GM12878 (cell line): ENCODE data around the gene CABLES1. TPM values are rescaled to one million over a fixed set of nuclear protein-coding genes. Genes with fewer than 3 reads are reported as not detected.

ENCODE experiments used
- BACH1 ChIP-seq: fragments of 450-650 bp; IDR thresholded peaks from 2 replicates; pipeline ENCODE4 v1.6.1; 2017; ENCODE audit warnings: mild to moderate bottlenecking, borderline replicate concordance
- BCLAF1 ChIP-seq: fragments of 450-650 bp; IDR thresholded peaks from 2 replicates; pipeline ENCODE4 v1.6.1; 2017; ENCODE audit warnings: antibody characterized with exemption, mild to moderate bottlenecking, moderate library complexity
- CEBPB ChIP-seq, 2 experiments: fragments of 150-350 bp in 1 of 2; IDR thresholded peaks; 2 replicates each; pipeline ENCODE4 v1.6.1; 2012 to 2014; ENCODE audit warnings: low read depth in 2 of 2, low read length in 2 of 2, borderline replicate concordance in 1 of 2, inconsistent platforms in 1 of 2
- CEBPZ ChIP-seq: fragments of 150-350 bp; IDR thresholded peaks from 2 replicates; pipeline ENCODE4 v1.6.1; 2016; ENCODE audit warnings: low read depth, low read length
- E2F4 ChIP-seq: IDR thresholded peaks from 2 replicates; pipeline ENCODE4 v1.6.1; 2012; ENCODE audit warnings: low read depth, low read length, improper control_type of control experiment
- EGR1 ChIP-seq, 2 experiments: IDR thresholded peaks; 1 replicate in 1 of 2; 2 replicates in 1 of 2; pipeline ENCODE4 v1.6.1; 2011 to 2012; ENCODE audit warnings: low read depth in 2 of 2, low read length in 2 of 2, borderline replicate concordance in 1 of 2, mild to moderate bottlenecking in 1 of 2, moderate library complexity in 1 of 2
- GATAD2B ChIP-seq: fragments of 450-650 bp; conservative IDR thresholded peaks from 2 replicates; pipeline ENCODE4 v1.6.1; 2017; ENCODE audit warnings: low read depth, mild to moderate bottlenecking, moderate library complexity
- IKZF1 ChIP-seq: fragments of 450-650 bp; conservative IDR thresholded peaks from 2 replicates; pipeline ENCODE4 v1.6.1; 2017; ENCODE audit warnings: antibody characterized with exemption, mild to moderate bottlenecking
- KDM1A ChIP-seq: fragments of 200-600 bp; sonication (generic); IDR thresholded peaks from 2 replicates; pipeline ENCODE4 v1.6.1; 2016; ENCODE audit warnings: borderline replicate concordance
- MEF2B ChIP-seq: fragments of 450-650 bp; IDR thresholded peaks from 2 replicates; pipeline ENCODE4 v1.6.1; 2018; ENCODE audit warnings: mild to moderate bottlenecking, moderate library complexity; ENCODE audit not compliant: partially characterized antibody, poor library complexity, severe bottlenecking
- MXI1 ChIP-seq: fragments of 150-350 bp; IDR thresholded peaks from 2 replicates; pipeline ENCODE4 v1.6.1; 2011; ENCODE audit warnings: low read depth, mild to moderate bottlenecking, inconsistent platforms, low read length, improper control_type of control experiment
- NFYB ChIP-seq: IDR thresholded peaks from 2 replicates; pipeline ENCODE4 v1.6.1; 2011; ENCODE audit warnings: low read depth, mild to moderate bottlenecking, low read length, improper control_type of control experiment, moderate library complexity; ENCODE audit not compliant: insufficient read depth
- POLR2A ChIP-seq: IDR thresholded peaks from 2 replicates; pipeline ENCODE4 v1.6.1; 2011; ENCODE audit warnings: low read depth, mild to moderate bottlenecking, low read length
- POU2F2 ChIP-seq: IDR thresholded peaks from 3 replicates; pipeline ENCODE4 v1.6.1; 2011; ENCODE audit warnings: low read depth, mild to moderate bottlenecking, low read length, borderline replicate concordance
- RELA ChIP-seq: fragments of 450-650 bp; IDR thresholded peaks from 2 replicates; pipeline ENCODE4 v1.8.0; 2014; ENCODE audit warnings: borderline replicate concordance; ENCODE audit not compliant: partially characterized antibody
- SREBF1 ChIP-seq: IDR thresholded peaks from 2 replicates; pipeline ENCODE4 v1.6.1; 2012; ENCODE audit warnings: mild to moderate bottlenecking, low read length
- ZNF217 ChIP-seq: fragments of 450-650 bp; IDR thresholded peaks from 2 replicates; pipeline ENCODE4 v1.6.1; 2017; ENCODE audit warnings: antibody characterized with exemption, mild to moderate bottlenecking
- ZNF274 ChIP-seq: IDR thresholded peaks from one replicate; pipeline ENCODE4 v1.8.0; 2011; ENCODE audit not compliant: insufficient read length, insufficient read depth
- polyA plus RNA-seq, 11 experiments: library from polyadenylated mRNA; depleted of rRNA in 4 of 11; unstranded in 6 of 11; stranded (reverse) in 5 of 11; fragments of >200 nt; fragmentation: Nextera tagmentation in 4 of 11; fragmentation: Illumina TruSeq in 1 of 11; extraction: Ambion mirVana in 4 of 11; extraction: Trizol in 1 of 11; gene quantifications; 1 replicate in 1 of 11; 2 replicates in 10 of 11; pipeline versions ENCODE4 v1.2.1 to v1.2.3, GENCODE V29; 2011 to 2016; ENCODE audit warnings: inconsistent platforms in 2 of 11, missing spikeins in 2 of 11, low read depth in 1 of 11
- total RNA-seq, 4 experiments: library from RNA; depleted of rRNA in 3 of 4; stranded (reverse); fragments of >200 nt in 3 of 4; fragmentation: Illumina TruSeq in 1 of 4; extraction: Trizol in 1 of 4; gene quantifications; 2 replicates each; pipeline versions ENCODE4 v1.2.1 to v1.2.3, GENCODE V29; 2013 to 2021
- TF ChIP-seq, protein P1 (sequence below): IDR thresholded peaks from 2 replicates; pipeline ENCODE4 v1.6.1; 2012; ENCODE audit warnings: low read length, inconsistent platforms

The CABLES1 gene
- total and polyA plus RNA-seq, 10 of the 15 experiments (the other 5 are each of a cell fraction or from before 2014, with no cell fraction given): 2.9 to 27.2 (median 8.2) TPM

GRCh38 chr18:23283916-23284430, 148.7 kb downstream of the CABLES1 start (continued):
- TF ChIP-seq CEBPZ (no peak), POLR2A (no peak), GATAD2B (peak; percentile 38; the same call in 1 of the 2 replicates), ZNF274 (no peak), ZNF217 (peak; percentile 60; the same call in 1 of the 2 replicates), MXI1 (no peak), E2F4 (no peak), KDM1A (no peak), BCLAF1 (no peak), EGR1 (IDR thresholded peaks at IDR 0.05; ENCODE audit: borderline replicate concordance in 1 of 2, low read depth in 2 of 2, low read length in 2 of 2) (no peak), POU2F2 (no peak), MEF2B (peak; percentile 95), CEBPB (IDR thresholded peaks at IDR 0.05; ENCODE audit: borderline replicate concordance in 1 of 2, low read depth in 2 of 2, low read length in 2 of 2) (no peak), BACH1 (peak; percentile 46; the same call in 1 of the 2 replicates), SREBF1 (no peak), IKZF1 (peak; percentile 92), RELA (no peak), NFYB (no peak)
- TF ChIP-seq, protein P1, sequence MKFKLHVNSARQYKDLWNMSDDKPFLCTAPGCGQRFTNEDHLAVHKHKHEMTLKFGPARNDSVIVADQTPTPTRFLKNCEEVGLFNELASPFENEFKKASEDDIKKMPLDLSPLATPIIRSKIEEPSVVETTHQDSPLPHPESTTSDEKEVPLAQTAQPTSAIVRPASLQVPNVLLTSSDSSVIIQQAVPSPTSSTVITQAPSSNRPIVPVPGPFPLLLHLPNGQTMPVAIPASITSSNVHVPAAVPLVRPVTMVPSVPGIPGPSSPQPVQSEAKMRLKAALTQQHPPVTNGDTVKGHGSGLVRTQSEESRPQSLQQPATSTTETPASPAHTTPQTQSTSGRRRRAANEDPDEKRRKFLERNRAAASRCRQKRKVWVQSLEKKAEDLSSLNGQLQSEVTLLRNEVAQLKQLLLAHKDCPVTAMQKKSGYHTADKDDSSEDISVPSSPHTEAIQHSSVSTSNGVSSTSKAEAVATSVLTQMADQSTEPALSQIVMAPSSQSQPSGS: no peak
